H1 (cell line): Measurements from ENCODE around the gene LMX1B. TPM values are rescaled to one million over a fixed set of nuclear protein-coding genes. Genes with fewer than 3 reads are reported as not detected.

Source experiments
- ATF2 ChIP-seq: IDR thresholded peaks from 2 replicates; pipeline ENCODE4 v1.6.1; 2012; ENCODE audit warnings: low read length, inconsistent platforms
- ATF3 ChIP-seq: IDR thresholded peaks from 2 replicates; pipeline ENCODE4 v1.6.1; 2011; ENCODE audit warnings: low read depth, mild to moderate bottlenecking, low read length; ENCODE audit not compliant: insufficient read depth
- BCL11A ChIP-seq, 2 experiments: IDR thresholded peaks; one replicate each; pipeline ENCODE4 v1.6.1; 2011; ENCODE audit warnings: low read depth in 2 of 2, low read length in 2 of 2, mild to moderate bottlenecking in 2 of 2
- CBX5 ChIP-seq: fragments of 300-800, 300-1000 bp; sonication (generic); IDR thresholded peaks from 2 replicates; pipeline ENCODE4 v1.7.1; 2016; ENCODE audit warnings: antibody characterized with exemption, low read length, low read depth
- CHD7 ChIP-seq: fragments of 300-600 bp; sonication (generic); IDR thresholded peaks from 2 replicates; pipeline ENCODE4 v1.7.1; 2012; ENCODE audit warnings: low read length, moderate library complexity, mild to moderate bottlenecking, inconsistent platforms; ENCODE audit not compliant: insufficient replicate concordance
- HDAC2 ChIP-seq, 2 experiments: fragments of 300-600 bp in 1 of 2; sonication (generic) in 1 of 2; IDR thresholded peaks; 2 replicates each; pipeline ENCODE4 v1.6.1; 2011 to 2012; ENCODE audit warnings: low read depth in 2 of 2, low read length in 2 of 2, mild to moderate bottlenecking in 2 of 2, moderate library complexity in 2 of 2, borderline replicate concordance in 1 of 2, inconsistent platforms in 1 of 2
- RAD21 ChIP-seq, 2 experiments: IDR thresholded peaks in 1 of 2; conservative IDR thresholded peaks in 1 of 2; 2 replicates each; pipeline ENCODE4 v1.6.1; 2011; ENCODE audit warnings: low read depth in 2 of 2, low read length in 2 of 2, improper control_type of control experiment in 1 of 2, inconsistent platforms in 1 of 2, mild to moderate bottlenecking in 1 of 2, moderate library complexity in 1 of 2
- RXRA ChIP-seq: IDR thresholded peaks from 2 replicates; pipeline ENCODE4 v1.6.1; 2011; ENCODE audit warnings: low read depth, mild to moderate bottlenecking, low read length, moderate library complexity; ENCODE audit not compliant: insufficient read depth
- polyA plus RNA-seq, 7 experiments: library from polyadenylated mRNA; depleted of rRNA in 3 of 7; stranded (reverse) in 5 of 7; unstranded in 2 of 7; fragments of >200 nt in 5 of 7; fragments of 200-250 nt in 2 of 7; gene quantifications; 1 replicate in 5 of 7; 2 replicates in 1 of 7; 4 replicates in 1 of 7; pipeline versions ENCODE4 v1.2.1 to v1.2.3, GENCODE V29; 2011 to 2013; ENCODE audit warnings: missing spikeins in 2 of 7, mixed read lengths in 2 of 7
- total RNA-seq: library from RNA; stranded (reverse); fragmentation: NEBNext Ultra II Directional; extraction: Animal tissue kit (Norgen Biotek cat#: 25700); gene quantifications from 2 replicates; pipeline ENCODE4 v1.2.1, GENCODE V29; 2021

Gene LMX1B
- total and polyA plus RNA-seq, 2 of the 8 experiments (the other 6 are each of a cell fraction or from before 2014, with no cell fraction given), result 0.09 to 0.37 TPM

- TF ChIP-seq CHD7 (no peak), CBX5 (no peak), ATF3 (no peak), HDAC2 (IDR thresholded peaks at IDR 0.05; ENCODE audit: borderline replicate concordance in 1 of 2, low read depth in 2 of 2, low read length in 2 of 2) (no peak), RXRA (no peak), RAD21 (IDR thresholded peaks at IDR 0.05 in 1 of 2, conservative IDR thresholded peaks at IDR 0.05 in 1 of 2; ENCODE audit: low read depth in 2 of 2, low read length in 2 of 2) (no peak), ATF2 (no peak), BCL11A (IDR thresholded peaks at IDR 0.05; ENCODE audit: low read depth in 2 of 2, low read length in 2 of 2) (no peak)
These were observed 4.1 kb downstream of the LMX1B start (continued) for GRCh38 chr9:126617823-126618165.
